ENCODE data around the gene ACTRT2.

DNA sequence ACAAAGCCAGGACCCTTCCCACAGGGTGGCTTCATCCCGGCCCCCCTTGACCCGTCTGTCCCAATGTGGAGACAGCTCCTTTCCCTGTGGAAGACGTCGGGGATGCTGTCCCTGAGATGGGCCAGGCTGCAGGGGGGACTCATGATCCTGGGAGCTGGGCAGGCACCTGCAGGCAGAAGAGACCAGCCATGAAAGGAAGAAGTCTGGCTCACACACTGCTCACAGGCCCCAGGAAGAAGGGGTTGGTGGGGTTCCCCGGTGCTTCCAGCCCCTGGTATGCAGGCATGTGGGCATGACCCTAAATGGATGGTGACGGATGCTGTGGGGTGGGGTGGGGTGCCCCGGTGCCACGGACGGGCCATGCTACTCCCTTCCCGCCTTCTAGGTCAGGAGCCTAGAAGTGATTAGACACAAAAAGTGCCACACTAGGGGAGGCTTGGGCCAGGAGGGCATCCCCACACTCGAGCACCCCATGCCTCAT is 8.3 kb downstream of the ACTRT2 start:
- no peak for TF ChIP-seq POLR2A (IDR thresholded peaks at IDR 0.05)
- TF ChIP-seq, protein P1, sequence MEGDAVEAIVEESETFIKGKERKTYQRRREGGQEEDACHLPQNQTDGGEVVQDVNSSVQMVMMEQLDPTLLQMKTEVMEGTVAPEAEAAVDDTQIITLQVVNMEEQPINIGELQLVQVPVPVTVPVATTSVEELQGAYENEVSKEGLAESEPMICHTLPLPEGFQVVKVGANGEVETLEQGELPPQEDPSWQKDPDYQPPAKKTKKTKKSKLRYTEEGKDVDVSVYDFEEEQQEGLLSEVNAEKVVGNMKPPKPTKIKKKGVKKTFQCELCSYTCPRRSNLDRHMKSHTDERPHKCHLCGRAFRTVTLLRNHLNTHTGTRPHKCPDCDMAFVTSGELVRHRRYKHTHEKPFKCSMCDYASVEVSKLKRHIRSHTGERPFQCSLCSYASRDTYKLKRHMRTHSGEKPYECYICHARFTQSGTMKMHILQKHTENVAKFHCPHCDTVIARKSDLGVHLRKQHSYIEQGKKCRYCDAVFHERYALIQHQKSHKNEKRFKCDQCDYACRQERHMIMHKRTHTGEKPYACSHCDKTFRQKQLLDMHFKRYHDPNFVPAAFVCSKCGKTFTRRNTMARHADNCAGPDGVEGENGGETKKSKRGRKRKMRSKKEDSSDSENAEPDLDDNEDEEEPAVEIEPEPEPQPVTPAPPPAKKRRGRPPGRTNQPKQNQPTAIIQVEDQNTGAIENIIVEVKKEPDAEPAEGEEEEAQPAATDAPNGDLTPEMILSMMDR (IDR thresholded peaks at IDR 0.05) = no peak
